H4 (cell line): ENCODE data around the gene ANKRD24. TPM values are rescaled to one million over a fixed set of nuclear protein-coding genes. Genes with fewer than 3 reads are reported as not detected.
"Not testable (repeated sequence)": the region's sequence is repeated elsewhere in the genome, so short reads cannot be mapped to it uniquely, and the experiment has no call there.

Experiments used
- DNase-seq: peaks from one replicate; pipeline ENCODE4 v3.0.0-alpha.2; 2015; ENCODE audit warnings: low spot score
- total RNA-seq: library from RNA; depleted of rRNA; stranded (reverse); fragments of >200 nt; shearing (Covaris generic); gene quantifications from 2 replicates; pipeline ENCODE4 v1.2.3, GENCODE V29; 2014

The ANKRD24 gene
- total RNA-seq, 1 experiment from 2014 or later, result 0.12 TPM

- DNase-seq, result no peak
Observed at GRCh38 chr19:4197625-4198466, 15.4 kb downstream of the ANKRD24 start.

- DNase-seq, result no peak
Observed at GRCh38 chr19:4198467-4199126, 16.1 kb downstream of the ANKRD24 start.

- no peak for DNase-seq
Observed at GRCh38 chr19:4199699-4200293, 17.3 kb downstream of the ANKRD24 start.

GRCh38 chr19:4200940-4201542 lies 18.6 kb downstream of the ANKRD24 start:
- DNase-seq, result no peak

- DNase-seq, result no peak
Observed at GRCh38 chr19:4201798-4202197, 19.3 kb downstream of the ANKRD24 start.

- peak; percentile 40 for DNase-seq
Observed at GRCh38 chr19:4206818-4207484, 24.5 kb downstream of the ANKRD24 start.

- DNase-seq, result peak; percentile 62
Observed at GRCh38 chr19:4208385-4209094, 26.1 kb downstream of the ANKRD24 start.

- no peak for DNase-seq
Observed at GRCh38 chr19:4210166-4210731, 27.8 kb downstream of the ANKRD24 start.

- no peak for DNase-seq
Observed at GRCh38 chr19:4213116-4213515, 30.6 kb downstream of the ANKRD24 start.

- no peak for DNase-seq
Observed at GRCh38 chr19:4215807-4216206, 33.3 kb downstream of the ANKRD24 start.

GRCh38 chr19:4216846-4217245 lies 34.4 kb downstream of the ANKRD24 start:
- no peak for DNase-seq

GRCh38 chr19:4217429-4218264 lies 35.2 kb downstream of the ANKRD24 start:
- no peak for DNase-seq

GRCh38 chr19:4218523-4218922 lies 36.0 kb downstream of the ANKRD24 start:
- DNase-seq, result not testable (repeated sequence)

GRCh38 chr19:4220188-4220587 lies 37.7 kb downstream of the ANKRD24 start:
- DNase-seq, result no peak

GRCh38 chr19:4224470-4224869 lies 42.0 kb downstream of the ANKRD24 start:
- DNase-seq, result no peak

GRCh38 chr19:4225885-4226284 lies 43.4 kb downstream of the ANKRD24 start:
- DNase-seq, result no peak

- no peak for DNase-seq
Observed at GRCh38 chr19:4227771-4228170, 45.3 kb downstream of the ANKRD24 start.

GRCh38 chr19:4228765-4229178 lies 46.3 kb downstream of the ANKRD24 start:
- no peak for DNase-seq

- DNase-seq, result no peak
Observed at GRCh38 chr19:4229179-4229931, 46.9 kb downstream of the ANKRD24 start, which contains the start of gene EBI3. Gene EBI3, plus strand, starts transcription at chr19:4229523. Its CDS starts 28 bp downstream, at chr19:4229551.
